ENCODE results near the gene GK2. TPM values are rescaled to one million over a fixed set of nuclear protein-coding genes. Genes with fewer than 3 reads are reported as not detected.

GK2 gene
- not detected for total RNA-seq (2021; ENCODE audit: unreplicated experiment)
- not detected for polyA plus RNA-seq (2012; ENCODE audit: insufficient read length)
- not detected for Bru-seq, nascent RNA
- not detected for BruChase-seq, experiment 1, labeled RNA remaining after a 2-hour chase
- BruChase-seq, experiment 2, labeled RNA remaining after a 6-hour chase, result not detected
- long read RNA-seq, result 0 reads

GRCh38 chr4:79408063-79408462 is at the start of gene GK2:
Gene GK2 (minus strand): TSS chr4:79408228. CDS start chr4:79408200, 28 bp downstream.
- ChIA-PET POLR2A (no interaction called here), CTCF (no interaction called here)
- Histone ChIP-seq H3K36me3 (ENCODE audit: control insufficient read depth, insufficient read depth, low read length) (no peaks in the 10 kb centered on the region), H3K4me3 (ENCODE audit: low read depth in 2 of 2, low read length in 2 of 2) (no peak within 1 kb of the TSS), H3K27me3 (ENCODE audit: control insufficient read depth, insufficient read depth, low read length) (no peaks in the 10 kb centered on the region), H3K27ac (ENCODE audit: low read length) (no peak within 1 kb of the TSS), H3K4me1 (ENCODE audit: control insufficient read depth, insufficient read depth, low read length) (no peaks in the 10 kb centered on the region), H3K9me3 (ENCODE audit: control insufficient read depth, insufficient read depth, low read depth, low read length) (no peaks in the 10 kb centered on the region)
- no peak for DNase-seq (ENCODE audit: low read depth, low spot score)
- ATAC-seq, result no peak
- BruUV-seq (replicated peaks), result no TSS peak
- intact Hi-C loops (cut with micrococcal nuclease; ENCODE audit: unreplicated experiment) (no loop called here), in situ Hi-C loops (cut with HindIII; ENCODE audit: low pct_unique_long_range_greater_than_20kb, low sequenced_read_pairs) (no loop called here)
- TF ChIP-seq TCF7L2 (IDR thresholded peaks at IDR 0.05; ENCODE audit: low read depth, low read length), result no peak
- TF ChIP-seq SIN3A (IDR thresholded peaks at IDR 0.05; ENCODE audit: borderline replicate concordance, insufficient read depth, low read depth, low read length), result no peak
- TF ChIP-seq POLR2AphosphoS5 (IDR thresholded peaks at IDR 0.05; ENCODE audit: low read depth, low read length), result no peak
- TF ChIP-seq, protein P1, sequence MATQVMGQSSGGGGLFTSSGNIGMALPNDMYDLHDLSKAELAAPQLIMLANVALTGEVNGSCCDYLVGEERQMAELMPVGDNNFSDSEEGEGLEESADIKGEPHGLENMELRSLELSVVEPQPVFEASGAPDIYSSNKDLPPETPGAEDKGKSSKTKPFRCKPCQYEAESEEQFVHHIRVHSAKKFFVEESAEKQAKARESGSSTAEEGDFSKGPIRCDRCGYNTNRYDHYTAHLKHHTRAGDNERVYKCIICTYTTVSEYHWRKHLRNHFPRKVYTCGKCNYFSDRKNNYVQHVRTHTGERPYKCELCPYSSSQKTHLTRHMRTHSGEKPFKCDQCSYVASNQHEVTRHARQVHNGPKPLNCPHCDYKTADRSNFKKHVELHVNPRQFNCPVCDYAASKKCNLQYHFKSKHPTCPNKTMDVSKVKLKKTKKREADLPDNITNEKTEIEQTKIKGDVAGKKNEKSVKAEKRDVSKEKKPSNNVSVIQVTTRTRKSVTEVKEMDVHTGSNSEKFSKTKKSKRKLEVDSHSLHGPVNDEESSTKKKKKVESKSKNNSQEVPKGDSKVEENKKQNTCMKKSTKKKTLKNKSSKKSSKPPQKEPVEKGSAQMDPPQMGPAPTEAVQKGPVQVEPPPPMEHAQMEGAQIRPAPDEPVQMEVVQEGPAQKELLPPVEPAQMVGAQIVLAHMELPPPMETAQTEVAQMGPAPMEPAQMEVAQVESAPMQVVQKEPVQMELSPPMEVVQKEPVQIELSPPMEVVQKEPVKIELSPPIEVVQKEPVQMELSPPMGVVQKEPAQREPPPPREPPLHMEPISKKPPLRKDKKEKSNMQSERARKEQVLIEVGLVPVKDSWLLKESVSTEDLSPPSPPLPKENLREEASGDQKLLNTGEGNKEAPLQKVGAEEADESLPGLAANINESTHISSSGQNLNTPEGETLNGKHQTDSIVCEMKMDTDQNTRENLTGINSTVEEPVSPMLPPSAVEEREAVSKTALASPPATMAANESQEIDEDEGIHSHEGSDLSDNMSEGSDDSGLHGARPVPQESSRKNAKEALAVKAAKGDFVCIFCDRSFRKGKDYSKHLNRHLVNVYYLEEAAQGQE (IDR thresholded peaks at IDR 0.05; ENCODE audit: insufficient read depth in 1 of 2, low read depth in 2 of 2, low read length in 1 of 2), result no peak
- TF ChIP-seq, protein P2, sequence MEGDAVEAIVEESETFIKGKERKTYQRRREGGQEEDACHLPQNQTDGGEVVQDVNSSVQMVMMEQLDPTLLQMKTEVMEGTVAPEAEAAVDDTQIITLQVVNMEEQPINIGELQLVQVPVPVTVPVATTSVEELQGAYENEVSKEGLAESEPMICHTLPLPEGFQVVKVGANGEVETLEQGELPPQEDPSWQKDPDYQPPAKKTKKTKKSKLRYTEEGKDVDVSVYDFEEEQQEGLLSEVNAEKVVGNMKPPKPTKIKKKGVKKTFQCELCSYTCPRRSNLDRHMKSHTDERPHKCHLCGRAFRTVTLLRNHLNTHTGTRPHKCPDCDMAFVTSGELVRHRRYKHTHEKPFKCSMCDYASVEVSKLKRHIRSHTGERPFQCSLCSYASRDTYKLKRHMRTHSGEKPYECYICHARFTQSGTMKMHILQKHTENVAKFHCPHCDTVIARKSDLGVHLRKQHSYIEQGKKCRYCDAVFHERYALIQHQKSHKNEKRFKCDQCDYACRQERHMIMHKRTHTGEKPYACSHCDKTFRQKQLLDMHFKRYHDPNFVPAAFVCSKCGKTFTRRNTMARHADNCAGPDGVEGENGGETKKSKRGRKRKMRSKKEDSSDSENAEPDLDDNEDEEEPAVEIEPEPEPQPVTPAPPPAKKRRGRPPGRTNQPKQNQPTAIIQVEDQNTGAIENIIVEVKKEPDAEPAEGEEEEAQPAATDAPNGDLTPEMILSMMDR (IDR thresholded peaks at IDR 0.05), result no peak

GRCh38 chr4:79455216-79455615 is 47.2 kb upstream of the GK2 start:
- no peaks in the 10 kb centered on the region for H3K4me1 ChIP-seq (ENCODE audit: control insufficient read depth, insufficient read depth, low read length)

More at GRCh38 chr4:79455216-79455615, 47.2 kb upstream of the GK2 start:
- CTCF ChIA-PET, result no interaction called here
- DNase-seq (ENCODE audit: low read depth, low spot score), result no peak
- in situ Hi-C loops (cut with HindIII; ENCODE audit: low pct_unique_long_range_greater_than_20kb, low sequenced_read_pairs), result no loop called here
- BruUV-seq (replicated peaks), result no TSS peak
- intact Hi-C loops (cut with micrococcal nuclease; ENCODE audit: unreplicated experiment), result no loop called here
- H3K9me3 ChIP-seq (ENCODE audit: control insufficient read depth, insufficient read depth, low read depth, low read length), result no peaks in the 10 kb centered on the region
- TF ChIP-seq POLR2AphosphoS5 (IDR thresholded peaks at IDR 0.05; ENCODE audit: low read depth, low read length) (no peak), TCF7L2 (IDR thresholded peaks at IDR 0.05; ENCODE audit: low read depth, low read length) (no peak), SIN3A (IDR thresholded peaks at IDR 0.05; ENCODE audit: borderline replicate concordance, insufficient read depth, low read depth, low read length) (no peak)
- TF ChIP-seq, protein P1 (IDR thresholded peaks at IDR 0.05; ENCODE audit: insufficient read depth in 1 of 2, low read depth in 2 of 2, low read length in 1 of 2), result no peak
- TF ChIP-seq, protein P2 (IDR thresholded peaks at IDR 0.05), result no peak
- POLR2A ChIA-PET, result no interaction called here
- no peaks in the 10 kb centered on the region for H3K27me3 ChIP-seq (ENCODE audit: control insufficient read depth, insufficient read depth, low read length)
- no peak overlapping the region for H3K27ac ChIP-seq (ENCODE audit: low read length)
- H3K4me3 ChIP-seq (ENCODE audit: low read depth in 2 of 2, low read length in 2 of 2), result no peak overlapping the region
- no peaks in the 10 kb centered on the region for H3K36me3 ChIP-seq (ENCODE audit: control insufficient read depth, insufficient read depth, low read length)
- no peak for ATAC-seq
